Kidney epithelial cell (primary cell): ENCODE data around the gene SMC4. TPM values are rescaled to one million over a fixed set of nuclear protein-coding genes. Genes with fewer than 3 reads are reported as not detected.

ENCODE experiments used
- DNase-seq: peaks from one replicate; pipeline ENCODE4 v3.0.0-alpha.2; 2010; ENCODE audit warnings: low read depth
- H3K27me3 ChIP-seq: 2 replicates; pipeline ENCODE4 v1.6.0; 2011; ENCODE audit warnings: low read length; ENCODE audit not compliant: control insufficient read depth, insufficient read depth
- H3K36me3 ChIP-seq: 2 replicates; pipeline ENCODE4 v1.5.1; 2011; ENCODE audit warnings: low read length; ENCODE audit not compliant: control insufficient read depth, insufficient read depth
- H3K4me3 ChIP-seq: 2 replicates; pipeline ENCODE4 v1.5.1; 2011; ENCODE audit warnings: low read depth, mild to moderate bottlenecking, control low read depth, low read length
- CTCF ChIP-seq: IDR thresholded peaks from 2 replicates; pipeline ENCODE4 v1.5.1; 2011; ENCODE audit warnings: mild to moderate bottlenecking, moderate library complexity, low read length, control low read depth, inconsistent platforms; ENCODE audit not compliant: insufficient read depth, poor library complexity, severe bottlenecking
- total RNA-seq: library from RNA; depleted of rRNA; stranded (reverse); fragments of >200 nt; gene quantifications from 2 replicates; pipeline ENCODE4 v1.2.3, GENCODE V29; 2015

The SMC4 gene
- total RNA-seq, 1 donor from 2014 or later: 39.2 TPM

DNA sequence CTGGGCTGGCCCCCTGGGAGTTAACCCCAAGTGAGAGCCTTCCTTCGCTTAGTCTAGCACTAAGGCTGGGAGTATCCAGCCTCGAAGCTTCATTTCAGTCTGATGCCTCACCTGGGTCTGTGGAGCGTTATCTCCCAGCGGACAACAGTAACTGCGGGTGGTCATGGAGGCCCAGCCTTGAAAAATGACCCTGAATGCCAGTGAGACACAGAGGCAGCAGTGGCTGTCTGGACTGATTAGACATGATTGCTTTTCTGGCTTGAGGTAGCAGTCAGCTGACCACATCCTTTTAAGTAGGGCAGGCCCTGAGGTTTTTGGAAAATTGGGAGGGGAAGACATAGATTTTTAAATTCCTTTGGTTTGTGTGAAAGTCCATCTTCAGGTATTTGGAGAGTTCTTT lies 78.3 kb downstream of the SMC4 start:
- Histone ChIP-seq H3K27me3 (no peaks in the 10 kb centered on the region), H3K4me3 (no peak overlapping the region), H3K36me3 (no peaks in the 10 kb centered on the region)
- no peak for TF ChIP-seq CTCF
- no peak for DNase-seq

DNA sequence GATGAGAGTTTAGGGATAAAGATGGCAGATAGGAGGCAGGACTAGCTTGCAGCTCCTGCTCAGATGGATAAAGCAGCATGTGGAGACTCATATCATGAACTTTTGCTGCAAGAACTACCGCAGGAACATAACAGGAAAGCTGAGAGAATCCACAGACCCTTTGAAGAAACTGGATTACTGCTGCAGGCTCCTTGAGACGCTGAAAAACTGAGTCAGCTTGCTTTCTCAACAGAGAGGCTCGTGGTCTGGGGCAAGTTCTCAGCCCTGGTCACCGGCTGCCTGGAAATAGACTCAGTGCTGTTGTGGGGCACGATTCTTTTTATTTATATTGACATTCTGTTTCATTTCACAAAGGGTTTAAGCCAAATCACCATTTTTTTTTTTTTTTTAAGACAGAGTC lies 78.9 kb downstream of the SMC4 start:
- H3K36me3 ChIP-seq: no peaks in the 10 kb centered on the region
- DNase-seq: no peak
- no peak overlapping the region for H3K4me3 ChIP-seq
- TF ChIP-seq CTCF: no peak
- no peaks in the 10 kb centered on the region for H3K27me3 ChIP-seq

DNA sequence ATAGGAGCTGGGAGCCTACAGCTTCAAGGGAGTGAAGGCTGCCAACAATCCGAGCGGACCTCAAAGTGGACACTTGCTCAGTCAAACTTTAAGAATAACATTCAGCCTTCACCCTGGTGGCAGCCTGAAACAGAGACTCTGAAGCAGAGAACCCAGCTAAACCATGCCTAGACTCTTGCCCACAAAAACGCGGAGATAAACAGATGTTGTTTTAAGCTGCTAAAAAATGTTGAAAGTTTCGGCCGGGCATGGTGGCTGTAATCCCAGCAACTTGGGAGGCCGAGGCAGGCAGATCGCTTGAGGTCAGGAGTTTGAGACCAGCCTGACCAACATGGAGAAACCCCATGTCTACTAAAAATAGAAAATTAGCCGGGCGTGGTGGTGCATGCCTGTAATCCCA lies 79.9 kb downstream of the SMC4 start:
- DNase-seq: no peak
- TF ChIP-seq CTCF: no peak
- Histone ChIP-seq H3K36me3 (no peaks in the 10 kb centered on the region), H3K4me3 (no peak overlapping the region), H3K27me3 (no peaks in the 10 kb centered on the region)

DNA sequence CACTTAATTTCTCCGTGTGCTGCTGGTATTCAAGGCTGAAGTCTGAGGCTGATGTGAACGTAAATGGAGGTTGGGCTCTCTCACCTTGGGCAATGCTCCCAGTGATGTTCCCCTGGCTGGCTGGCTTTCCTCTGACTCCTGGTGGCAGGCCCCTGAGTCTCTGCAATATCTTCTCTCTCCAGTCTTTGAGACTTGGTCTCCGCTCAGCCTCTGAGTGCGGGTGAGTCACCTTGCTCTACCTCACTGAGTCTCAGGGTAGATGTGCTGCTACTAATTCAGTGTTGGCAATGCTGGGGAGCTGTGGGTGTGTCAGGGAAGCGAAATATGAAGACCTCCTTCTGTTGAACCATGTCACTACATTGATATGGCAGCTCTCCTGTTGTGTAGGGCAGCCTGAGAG lies 81.5 kb downstream of the SMC4 start:
- Histone ChIP-seq H3K27me3 (no peaks in the 10 kb centered on the region), H3K36me3 (no peaks in the 10 kb centered on the region), H3K4me3 (no peak overlapping the region)
- DNase-seq: no peak
- no peak for TF ChIP-seq CTCF

DNA sequence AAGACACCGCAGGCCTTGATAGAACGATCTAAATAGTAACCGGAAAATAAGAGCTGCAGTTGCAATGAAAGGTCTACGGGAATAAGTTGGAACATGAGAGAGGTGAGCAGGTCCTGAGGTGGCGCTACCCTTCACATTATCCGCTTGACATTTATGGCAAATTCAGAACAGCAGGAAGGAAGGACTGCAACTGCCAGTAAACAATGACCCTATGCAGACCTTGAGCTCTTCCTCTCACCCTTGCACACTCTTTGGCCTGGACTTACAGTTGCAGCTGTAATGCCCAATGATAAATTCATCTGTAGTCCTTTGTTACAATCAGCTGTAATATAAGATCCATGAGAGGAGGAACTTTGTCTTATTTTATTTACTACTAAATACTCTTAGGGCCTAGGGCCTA lies 82.4 kb downstream of the SMC4 start:
- Histone ChIP-seq H3K27me3 (no peaks in the 10 kb centered on the region), H3K36me3 (no peaks in the 10 kb centered on the region), H3K4me3 (no peak overlapping the region)
- DNase-seq: no peak
- no peak for TF ChIP-seq CTCF

DNA sequence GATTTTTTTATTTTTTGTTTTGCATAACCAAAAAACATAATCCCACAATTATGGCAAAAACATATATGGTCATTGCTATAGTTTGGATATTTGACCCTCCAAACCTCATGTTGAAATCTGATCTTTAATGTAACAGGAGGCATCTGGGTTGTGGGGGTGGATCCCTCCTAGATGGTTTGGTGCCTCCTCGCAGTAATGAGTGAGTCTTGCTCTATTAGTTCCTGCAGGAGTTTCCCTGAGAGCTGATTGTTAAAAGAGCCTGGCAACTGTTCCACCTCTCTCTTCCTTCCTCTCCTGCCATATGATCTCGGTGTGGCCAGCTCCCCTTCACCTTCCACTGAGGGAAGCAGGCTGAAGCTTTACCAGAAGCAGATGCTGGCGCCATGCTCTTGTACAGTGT lies 83.3 kb downstream of the SMC4 start:
- no peak for TF ChIP-seq CTCF
- no peak overlapping the region for H3K4me3 ChIP-seq
- H3K27me3 ChIP-seq: no peaks in the 10 kb centered on the region
- no peaks in the 10 kb centered on the region for H3K36me3 ChIP-seq
- no peak for DNase-seq
